H1 (cell line): Measurements from ENCODE around the gene CELF3. TPM values are rescaled to one million over a fixed set of nuclear protein-coding genes. Genes with fewer than 3 reads are reported as not detected.

Experiments
- CTCF ChIA-PET: fragments of 300-600 bp; sonication (Branson Sonifier 250); formaldehyde crosslinking; loops from one replicate; lab custom pipeline; 2021; ENCODE audit not compliant: partially characterized antibody; lab: Charles Lee
- POLR2A ChIA-PET: fragments of 300-600 bp; sonication (Branson Sonifier 250); formaldehyde crosslinking; loops from one replicate; lab custom pipeline; 2021; ENCODE audit warnings: inconsistent platforms; ENCODE audit not compliant: partially characterized antibody; lab: Charles Lee
- DNase-seq, 2 experiments: peaks; one replicate each; pipeline versions ENCODE4 v3.0.0 to v3.0.0-alpha.2; 2010 to 2022; ENCODE audit warnings: low spot score in 2 of 2, low read depth in 1 of 2, mixed read lengths in 1 of 2
- FAIRE-seq: peaks from 2 replicates; lab custom pipeline; 2011; peaks lifted over from hg19 to GRCh38; lab: Jason Lieb, UNC
- H2AFZ ChIP-seq: 2 replicates; pipeline ENCODE4 v1.8.1; 2012; ENCODE audit warnings: low read length, inconsistent platforms
- H2AK5ac ChIP-seq: 2 replicates; pipeline ENCODE4 v1.6.1; 2013; ENCODE audit warnings: low read depth, low read length
- H2BK120ac ChIP-seq: replicated peaks from 2 replicates; pipeline ENCODE3; 2013; ENCODE audit warnings: low read depth, low read length, inconsistent platforms
- H2BK12ac ChIP-seq: 2 replicates; pipeline ENCODE4 v1.6.1; 2013; ENCODE audit warnings: low read depth, low read length
- H2BK15ac ChIP-seq: 2 replicates; pipeline ENCODE4 v1.6.1; 2013; ENCODE audit warnings: low read length
- H2BK20ac ChIP-seq: 2 replicates; pipeline ENCODE4 v1.6.1; 2013; ENCODE audit warnings: low read length
- H2BK5ac ChIP-seq: 2 replicates; pipeline ENCODE4 v1.6.1; 2013; ENCODE audit warnings: low read depth, low read length
- H3K14ac ChIP-seq: 2 replicates; pipeline ENCODE4 v1.6.1; 2013; ENCODE audit warnings: inconsistent platforms; ENCODE audit not compliant: insufficient read length
- H3K18ac ChIP-seq: 2 replicates; pipeline ENCODE4 v1.6.1; 2013; ENCODE audit warnings: low read length; ENCODE audit errors: extremely low read depth
- H3K23ac ChIP-seq: 2 replicates; pipeline ENCODE4 v1.6.1; 2013; ENCODE audit warnings: inconsistent platforms; ENCODE audit not compliant: insufficient read length
- H3K23me2 ChIP-seq: 2 replicates; pipeline ENCODE4 v1.6.1; 2013; ENCODE audit warnings: low read depth, low read length
- H3K27ac ChIP-seq: 2 replicates; pipeline ENCODE4 v1.6.1; 2011; ENCODE audit warnings: low read depth, low read length, inconsistent platforms
- H3K27me3 ChIP-seq, 4 experiments: replicated peaks in 1 of 4; 1 replicate in 1 of 4; 2 replicates in 3 of 4; pipeline versions ENCODE4 v1.6.1 to v1.8.1; 2011 to 2013; ENCODE audit warnings: low read length in 3 of 4, mild to moderate bottlenecking in 3 of 4, inconsistent platforms in 2 of 4, mixed read lengths in 2 of 4, moderate library complexity in 1 of 4; ENCODE audit not compliant: control insufficient read depth in 3 of 4, insufficient read depth in 3 of 4; ENCODE audit errors: extremely low read depth in 1 of 4
- H3K36me3 ChIP-seq, 4 experiments: 2 replicates each; pipeline versions ENCODE4 v1.6.1 to v1.8.1; 2011 to 2013; ENCODE audit warnings: mild to moderate bottlenecking in 4 of 4, low read length in 3 of 4, moderate library complexity in 2 of 4, control low read depth in 1 of 4, inconsistent platforms in 1 of 4; ENCODE audit not compliant: insufficient read depth in 4 of 4, control insufficient read depth in 2 of 4
- H3K4ac ChIP-seq: replicated peaks from 2 replicates; pipeline ENCODE3; 2013; ENCODE audit warnings: low read length, low read depth, mixed read lengths, inconsistent platforms; ENCODE audit not compliant: insufficient read length
- H3K4me1 ChIP-seq, 4 experiments: replicated peaks in 1 of 4; 1 replicate in 1 of 4; 2 replicates in 3 of 4; pipeline versions ENCODE4 v1.6.1 to v1.8.1; 2011 to 2013; ENCODE audit warnings: low read length in 3 of 4, inconsistent platforms in 2 of 4, mixed read lengths in 1 of 4; ENCODE audit not compliant: insufficient read depth in 4 of 4, control insufficient read depth in 3 of 4
- H3K4me2 ChIP-seq, 2 experiments: 2 replicates each; pipeline versions ENCODE4 v1.6.1 to v1.8.1; 2011 to 2013; ENCODE audit warnings: low read depth in 2 of 2, low read length in 2 of 2, control low read depth in 1 of 2, inconsistent platforms in 1 of 2, mild to moderate bottlenecking in 1 of 2; ENCODE audit not compliant: insufficient read depth in 1 of 2
- H3K4me3 ChIP-seq, 4 experiments: fragments of 200-600, 300-600 bp in 1 of 4; sonication (generic), shearing (Covaris generic), sonication (Bioruptor Twin) in 1 of 4; 2 replicates each; pipeline versions ENCODE4 v1.5.1 to v1.8.1; 2011 to 2016; ENCODE audit warnings: low read length in 4 of 4, low read depth in 3 of 4, control low read depth in 2 of 4, inconsistent platforms in 2 of 4, mild to moderate bottlenecking in 2 of 4, mixed read lengths in 1 of 4, moderate library complexity in 1 of 4; ENCODE audit not compliant: insufficient read depth in 2 of 4; ENCODE audit errors: extremely low read depth in 1 of 4
- H3K56ac ChIP-seq: replicated peaks from 2 replicates; pipeline ENCODE3; 2013; ENCODE audit warnings: low read depth, mild to moderate bottlenecking, mixed read lengths, low read length, inconsistent platforms; ENCODE audit not compliant: insufficient read length
- H3K79me1 ChIP-seq: 2 replicates; pipeline ENCODE4 v1.6.1; 2013; ENCODE audit warnings: low read depth, low read length, control low read depth
- H3K79me2 ChIP-seq, 2 experiments: 2 replicates each; pipeline versions ENCODE4 v1.6.1 to v1.8.1; 2012 to 2013; ENCODE audit warnings: low read length in 2 of 2, mild to moderate bottlenecking in 2 of 2, inconsistent platforms in 1 of 2; ENCODE audit not compliant: insufficient read depth in 2 of 2, control insufficient read depth in 1 of 2
- H3K9ac ChIP-seq, 4 experiments: replicated peaks in 1 of 4; 1 replicate in 1 of 4; 2 replicates in 3 of 4; pipeline versions ENCODE4 v1.6.1 to v1.8.1; 2011 to 2013; ENCODE audit warnings: low read depth in 3 of 4, low read length in 3 of 4, control low read depth in 2 of 4, mild to moderate bottlenecking in 2 of 4, moderate library complexity in 2 of 4, inconsistent platforms in 1 of 4; ENCODE audit errors: extremely low read depth in 1 of 4
- H3K9me3 ChIP-seq, 2 experiments: 2 replicates each; pipeline versions ENCODE4 v1.6.1 to v1.8.1; 2012 to 2013; ENCODE audit warnings: mild to moderate bottlenecking in 2 of 2, moderate library complexity in 2 of 2, control low read depth in 1 of 2, inconsistent platforms in 1 of 2, low read depth in 1 of 2, low read length in 1 of 2, mixed read lengths in 1 of 2; ENCODE audit not compliant: insufficient read depth in 2 of 2
- H4K20me1 ChIP-seq, 2 experiments: replicated peaks in 1 of 2; 2 replicates each; pipeline versions ENCODE3 to v1.8.1; 2011 to 2013; ENCODE audit warnings: inconsistent platforms in 2 of 2, low read length in 2 of 2, mild to moderate bottlenecking in 1 of 2; ENCODE audit not compliant: insufficient read depth in 2 of 2, control insufficient read depth in 1 of 2
- H4K5ac ChIP-seq: 2 replicates; pipeline ENCODE4 v1.6.1; 2013; ENCODE audit warnings: low read length, low read depth, mixed read lengths, inconsistent platforms; ENCODE audit not compliant: insufficient read length
- H4K8ac ChIP-seq: 2 replicates; pipeline ENCODE4 v1.8.0; 2013; ENCODE audit warnings: mild to moderate bottlenecking, moderate library complexity, low read length, inconsistent platforms; ENCODE audit not compliant: insufficient read depth; ENCODE audit errors: extremely low read depth
- H4K91ac ChIP-seq: replicated peaks from 2 replicates; pipeline ENCODE3; 2013; ENCODE audit warnings: low read length, mixed read lengths, inconsistent platforms; ENCODE audit not compliant: insufficient read length
- CEBPB ChIP-seq: IDR thresholded peaks from 2 replicates; pipeline ENCODE4 v1.6.1; 2012; ENCODE audit warnings: low read depth, low read length
- EGR1 ChIP-seq: IDR thresholded peaks from 2 replicates; pipeline ENCODE4 v1.6.1; 2011; ENCODE audit warnings: low read depth, low read length, borderline replicate concordance
- EP300 ChIP-seq, 2 experiments: IDR thresholded peaks; 1 replicate in 1 of 2; 2 replicates in 1 of 2; pipeline ENCODE4 v1.6.1; 2011 to 2012; ENCODE audit warnings: low read depth in 2 of 2, low read length in 2 of 2, mild to moderate bottlenecking in 2 of 2, borderline replicate concordance in 1 of 2, inconsistent platforms in 1 of 2, moderate library complexity in 1 of 2
- GABPA ChIP-seq: IDR thresholded peaks from 2 replicates; pipeline ENCODE4 v1.6.1; 2011; ENCODE audit warnings: mild to moderate bottlenecking, low read length, moderate library complexity, borderline replicate concordance; ENCODE audit not compliant: insufficient read depth
- KDM4A ChIP-seq: IDR thresholded peaks from one replicate; pipeline ENCODE4 v1.7.1; 2012; ENCODE audit warnings: low read depth, mild to moderate bottlenecking, moderate library complexity, low read length, inconsistent platforms; ENCODE audit not compliant: severe bottlenecking
- SIRT6 ChIP-seq: IDR thresholded peaks from one replicate; pipeline ENCODE4 v1.7.1; 2012; ENCODE audit warnings: low read length, inconsistent platforms
- WGBS, 2 experiments: shearing (Covaris generic) in 1 of 2; methylation state at CpG; one replicate each; pipeline versions ENCODE4 v1.1.6 to v1.1.7; 2013 to 2015; ENCODE audit warnings: low lambda C conversion rate in 2 of 2, mixed read lengths in 2 of 2, inconsistent platforms in 1 of 2, low coverage in 1 of 2, missing lambda C conversion rate in 1 of 2; ENCODE audit not compliant: insufficient replicate concordance in 2 of 2, insufficient coverage in 1 of 2, insufficient read length in 1 of 2; ENCODE audit errors: extremely low coverage in 1 of 2, missing lambda C conversion rate in 1 of 2; 5-methylcytosine and 5-hydroxymethylcytosine counted together
- polyA plus RNA-seq, 7 experiments: library from polyadenylated mRNA; depleted of rRNA in 3 of 7; stranded (reverse) in 5 of 7; unstranded in 2 of 7; fragments of >200 nt in 5 of 7; fragments of 200-250 nt in 2 of 7; gene quantifications; 1 replicate in 5 of 7; 2 replicates in 1 of 7; 4 replicates in 1 of 7; pipeline versions ENCODE4 v1.2.1 to v1.2.3, GENCODE V29; 2011 to 2013; ENCODE audit warnings: missing spikeins in 2 of 7, mixed read lengths in 2 of 7
- total RNA-seq: library from RNA; stranded (reverse); fragmentation: NEBNext Ultra II Directional; extraction: Animal tissue kit (Norgen Biotek cat#: 25700); gene quantifications from 2 replicates; pipeline ENCODE4 v1.2.1, GENCODE V29; 2021

Gene CELF3
- total and polyA plus RNA-seq, 2 of the 8 experiments (the other 6 are each of a cell fraction or from before 2014, with no cell fraction given), result 0.34 to 1.2 TPM

DNA sequence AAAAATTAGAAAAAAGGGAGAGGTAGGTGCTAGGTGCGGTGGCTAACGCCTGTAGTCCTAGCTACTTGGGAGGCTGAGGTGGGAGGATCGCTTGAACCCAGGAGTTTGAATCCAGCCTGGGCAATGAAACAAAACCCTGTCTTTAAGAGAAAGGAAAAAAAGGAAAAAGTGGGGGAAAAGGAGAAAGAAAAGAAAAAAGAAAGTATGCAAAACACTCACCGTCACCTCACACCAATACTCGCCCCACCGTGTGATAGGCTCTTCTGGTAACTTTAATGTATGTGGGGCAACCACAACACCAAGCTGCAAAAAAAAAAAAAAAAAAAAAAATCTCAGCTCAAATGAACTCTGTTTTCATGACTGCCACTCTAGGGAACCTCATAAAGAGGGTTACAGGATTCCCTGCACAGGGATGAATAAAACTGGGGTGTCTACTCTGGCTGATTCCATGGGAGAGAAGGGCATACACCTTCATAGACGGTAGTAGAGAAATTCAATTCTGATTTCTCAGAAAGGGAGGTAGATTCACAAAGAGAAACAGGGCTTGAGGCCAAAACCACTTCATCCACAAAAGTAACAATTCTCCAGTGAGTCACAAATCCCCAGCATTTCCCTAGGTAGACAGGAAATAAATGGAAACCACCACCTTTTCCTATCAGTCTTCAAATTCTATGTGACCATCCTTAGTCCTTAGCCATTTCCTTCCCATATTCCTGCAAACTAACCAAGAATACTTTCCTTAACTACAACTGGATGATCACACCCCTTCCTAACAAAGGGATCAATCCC, 44.2 kb upstream of the CELF3 start:
- no peaks in the 10 kb centered on the region for H3K9me3 ChIP-seq
- H3K23ac ChIP-seq, result no peak overlapping the region
- H2AFZ ChIP-seq, result no peak overlapping the region
- H3K36me3 ChIP-seq, result peaks cover 9 to 33% (median 25%) of the 10 kb centered on the region in 4 experiments
- H2BK20ac ChIP-seq, result no peak overlapping the region
- no peak overlapping the region for H2BK12ac ChIP-seq
- H2BK120ac ChIP-seq, result no peak overlapping the region
- no peaks in the 10 kb centered on the region for H4K20me1 ChIP-seq
- H2BK15ac ChIP-seq, result no peak overlapping the region
- H3K56ac ChIP-seq, result no peak overlapping the region
- no peak overlapping the region for H3K18ac ChIP-seq
- 0 out of 7 replicates have a peak, but pooled peaks cover 0 to 1% (median 0%) of the 10 kb centered on the region in 4 experiments for H3K4me1 ChIP-seq
- no peak overlapping the region for H2BK5ac ChIP-seq
- TF ChIP-seq KDM4A (no peak), CEBPB (no peak), SIRT6 (no peak), GABPA (no peak), EP300 (IDR thresholded peaks at IDR 0.05; ENCODE audit: borderline replicate concordance in 1 of 2, low read depth in 2 of 2, low read length in 2 of 2) (no peak), EGR1 (no peak)
- no peak overlapping the region for H3K4me2 ChIP-seq
- DNase-seq, result no peak
- H3K79me2 ChIP-seq, result peaks cover 0 to 3% of the 10 kb centered on the region in 2 experiments; a peak in 1 of 4 replicates
- ChIA-PET CTCF (interaction anchor here (0.6 to 1.4 kb wide), 3 partner anchors 26 to 226 kb away, joined by 3 to 4 read pairs (median 3); no protein-coding TSS in a partner anchor), POLR2A (interaction anchor here (0.8 kb wide), 1 partner anchor 29 kb away, joined by 3 read pairs; the partner anchor contains the start of gene TDRKH)
- no peak overlapping the region for H3K4me3 ChIP-seq
- no peak overlapping the region for H2AK5ac ChIP-seq
- H3K14ac ChIP-seq, result no peak overlapping the region
- H4K8ac ChIP-seq, result no peak overlapping the region
- no peak overlapping the region for H3K27ac ChIP-seq
- H3K79me1 ChIP-seq, result no peaks in the 10 kb centered on the region
- H3K27me3 ChIP-seq, result no peaks in the 10 kb centered on the region
- WGBS, 2 experiments, result 100% methylated on average over 4 of the region's 7 CpGs; no CpG with 5 or more reads in 1 of the 2 experiments
- H3K9ac ChIP-seq, result no peak overlapping the region
- H4K91ac ChIP-seq, result no peak overlapping the region
- H3K23me2 ChIP-seq, result peaks cover 4% of the 10 kb centered on the region; the same call in 1 of the 2 replicates
- H4K5ac ChIP-seq, result no peak overlapping the region
- no peak overlapping the region for H3K4ac ChIP-seq
- FAIRE-seq, result no peak
